Heart right ventricle (tissue), 16 donors: ENCODE data around the gene UCK1. TPM values are rescaled to one million over a fixed set of nuclear protein-coding genes. Genes with fewer than 3 reads are reported as not detected.

Source experiments
- ATAC-seq, 8 donors: fragments of 200-7000 bp; cut with Tn5 transposase; one replicate each; pipeline ENCODE4 v1.9.1; 2020; ENCODE audit warnings: mild to moderate bottlenecking in 8 of 8, moderate library complexity in 8 of 8, moderate number of reproducible peaks in 1 of 8
- DNase-seq, 2 donors: peaks; one replicate each; pipeline ENCODE4 v3.0.0-alpha.2; 2020
- H3K27ac ChIP-seq, 10 donors: fragments of 200-600 bp; sonication (generic) in 2 of 10; one replicate each; pipeline versions ENCODE4 v1.5.0 to v1.8.0; 2020 to 2022; ENCODE audit warnings: mild to moderate bottlenecking in 3 of 10
- H3K27me3 ChIP-seq, 7 donors: fragments of 200-600 bp; one replicate each; pipeline ENCODE4 v1.8.0; 2021 to 2022; ENCODE audit warnings: mild to moderate bottlenecking in 2 of 7
- H3K36me3 ChIP-seq, 9 donors: fragments of 200-600 bp; sonication (generic) in 1 of 9; one replicate each; pipeline versions ENCODE4 v1.5.0 to v1.8.0; 2020 to 2022; ENCODE audit warnings: mild to moderate bottlenecking in 2 of 9
- H3K4me1 ChIP-seq, 9 donors: fragments of 200-600 bp; sonication (generic) in 1 of 9; one replicate each; pipeline versions ENCODE4 v1.5.0 to v1.8.0; 2020 to 2022; ENCODE audit warnings: mild to moderate bottlenecking in 4 of 9
- H3K4me3 ChIP-seq, 10 donors: fragments of 200-600 bp; sonication (generic) in 2 of 10; one replicate each; pipeline versions ENCODE4 v1.5.0 to v1.8.0; 2020 to 2022; ENCODE audit warnings: mild to moderate bottlenecking in 7 of 10, moderate library complexity in 2 of 10
- H3K9me3 ChIP-seq, 11 donors: fragments of 200-600 bp in 10 of 11; sonication (generic) in 2 of 11; one replicate each; pipeline versions ENCODE4 v1.5.0 to v1.8.0; 2013 to 2022; ENCODE audit warnings: mild to moderate bottlenecking in 2 of 11, control low read depth in 1 of 11, moderate library complexity in 1 of 11
- WGBS, 2 donors: extraction: QIAGEN DNeasy Blood & Tissue Kit; methylation state at CpG; one replicate each; pipeline ENCODE4 v1.1.7; 2013; ENCODE audit warnings: inconsistent platforms in 1 of 2; 5-methylcytosine and 5-hydroxymethylcytosine counted together
- intact Hi-C, 10 donors: fragments of 100-400 bp; cut with DNase I; formaldehyde crosslinking; loops; one replicate each; pipeline versions ENCODE4 v1.11.1 to v1.14.2; 2022
- polyA plus RNA-seq, 2 donors: library from polyadenylated mRNA; stranded (reverse); fragments of 200-250 nt; gene quantifications; one replicate each; pipeline ENCODE4 v1.2.3, GENCODE V29; 2013
- total RNA-seq, 10 donors: library from RNA; stranded (reverse); fragmentation: NEBNext Ultra II Directional in 3 of 10; extraction: Animal tissue kit (Norgen Biotek cat#: 25700) in 3 of 10; gene quantifications; one replicate each; pipeline versions ENCODE4 v1.2.1 to v1.2.4, GENCODE V29; 2021 to 2023
- TF ChIP-seq, protein P1 (sequence below), 9 donors: fragments of 200-600 bp; sonication (generic) in 2 of 9; IDR thresholded peaks; one replicate each; pipeline versions ENCODE4 v1.5.0 to v1.8.0; 2021 to 2022; ENCODE audit warnings: antibody characterized with exemption in 9 of 9, mild to moderate bottlenecking in 5 of 9, moderate library complexity in 1 of 9
- donor health status: Arrhythmogenic right ventricular cardiomyopathy.
- donor health status: ischemic (EF 13 %, LVEDD 7.1; RV severe dilation, severe dysfunction).
- donor health status: healthy with polysubstance abuse.
- donor health status: DM: no; HTN: yes; CAD: no.
- donor health status: DM: no; HTN: no; CAD: no.
- donor health status: ischemic (EF 25% LVEDD 6.9; RV normal size, moderate dysfunction).
- donor health status: ischemic (EF 25% LVEDD 5.7; RV mildly dilated, moderate dysfunction).
- donor health status: healthy.
- donor health status: DM: yes; HTN: yes; CAD: no.
- donor health status: Ischemic cardiomyopathy.
- donor health status: ischemic (EF 35%, LVEDD 5.7; RV mildly dilated, moderate dysfunction).
- donor health status: nonischemic (EF 11% LVEDD 7.7; RV severe dilation, severe dysfunction).
- donor health status: DM: yes; HTN: yes; CAD: no.
- donor health status: PGD.
- donor health status: ischemic (EF 29% LVEDD 5.4; RV normal size, mild dysfunction).
- donor health status: nonischemic (EF 23%, LVEDD 6.1; RV moderate dilation, normal function).

The UCK1 gene
- total and polyA plus RNA-seq, 12 donors, result 16.6 to 32.7 (median 22.6) TPM

DNA sequence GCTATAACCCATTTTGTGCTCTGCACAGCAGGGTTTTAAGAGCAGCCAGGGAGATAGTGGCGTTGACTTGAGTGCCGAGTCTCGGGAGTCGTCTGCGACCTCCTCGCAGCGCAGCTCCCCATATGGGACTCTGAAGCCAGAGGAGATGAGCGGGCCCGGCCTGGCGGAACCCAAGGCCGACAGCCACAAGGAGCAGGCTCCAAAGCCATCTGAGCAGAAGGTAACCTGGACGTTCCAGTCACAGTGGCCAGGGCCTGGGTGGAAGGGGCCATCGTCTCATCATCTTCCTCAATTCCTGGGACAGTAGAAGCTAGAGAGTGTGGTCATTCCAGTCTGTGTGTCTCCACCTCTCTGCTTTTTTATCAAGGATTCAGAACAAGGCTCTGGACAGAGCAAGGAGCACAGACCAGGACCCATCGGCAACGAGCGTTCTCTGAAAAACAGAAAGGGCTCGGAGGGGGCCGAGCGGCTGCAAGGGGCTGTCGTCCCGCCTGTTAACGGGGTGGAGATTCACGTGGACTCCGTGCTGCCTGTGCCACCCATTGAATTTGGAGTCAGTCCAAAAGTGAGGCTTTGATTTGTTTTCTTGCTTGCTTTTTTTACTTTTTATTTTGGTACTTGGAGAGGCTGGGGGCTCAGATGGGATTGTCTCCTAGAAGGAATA lies 48.6 kb downstream of the UCK1 start:
- Histone ChIP-seq H3K27me3 (no peaks in the 10 kb centered on the region), H3K36me3 (peaks cover 0 to 100% (median 79%) of the 10 kb centered on the region in 9 donors), H3K4me1 (peaks cover 2 to 67% (median 29%) of the 10 kb centered on the region in 9 donors), H3K9me3 (no peaks in the 10 kb centered on the region), H3K27ac (peak overlapping the region in 9 of 10 donors; percentile 15 to 88 (median 80)), H3K4me3 (no peak overlapping the region)
- TF ChIP-seq, protein P1, sequence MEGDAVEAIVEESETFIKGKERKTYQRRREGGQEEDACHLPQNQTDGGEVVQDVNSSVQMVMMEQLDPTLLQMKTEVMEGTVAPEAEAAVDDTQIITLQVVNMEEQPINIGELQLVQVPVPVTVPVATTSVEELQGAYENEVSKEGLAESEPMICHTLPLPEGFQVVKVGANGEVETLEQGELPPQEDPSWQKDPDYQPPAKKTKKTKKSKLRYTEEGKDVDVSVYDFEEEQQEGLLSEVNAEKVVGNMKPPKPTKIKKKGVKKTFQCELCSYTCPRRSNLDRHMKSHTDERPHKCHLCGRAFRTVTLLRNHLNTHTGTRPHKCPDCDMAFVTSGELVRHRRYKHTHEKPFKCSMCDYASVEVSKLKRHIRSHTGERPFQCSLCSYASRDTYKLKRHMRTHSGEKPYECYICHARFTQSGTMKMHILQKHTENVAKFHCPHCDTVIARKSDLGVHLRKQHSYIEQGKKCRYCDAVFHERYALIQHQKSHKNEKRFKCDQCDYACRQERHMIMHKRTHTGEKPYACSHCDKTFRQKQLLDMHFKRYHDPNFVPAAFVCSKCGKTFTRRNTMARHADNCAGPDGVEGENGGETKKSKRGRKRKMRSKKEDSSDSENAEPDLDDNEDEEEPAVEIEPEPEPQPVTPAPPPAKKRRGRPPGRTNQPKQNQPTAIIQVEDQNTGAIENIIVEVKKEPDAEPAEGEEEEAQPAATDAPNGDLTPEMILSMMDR (IDR thresholded peaks at IDR 0.05), result no peak
- ATAC-seq, result no peak
- DNase-seq, result no peak
- 73 to 79% methylated on average over 24 of the region's 24 CpGs for WGBS, 2 donors
- intact Hi-C loops, result loop anchor here in 2 of 10 donors (5.0 kb wide), 2 partner anchors 90 to 110 kb away; partner anchors contain the start of gene PRRC2B (in 1 of the 2)

GRCh38 chr9:131481441-131482342 lies 49.4 kb downstream of the UCK1 start:
- Histone ChIP-seq H3K36me3 (peaks cover 0 to 100% (median 82%) of the 10 kb centered on the region in 9 donors), H3K4me3 (no peak overlapping the region), H3K9me3 (no peaks in the 10 kb centered on the region), H3K27me3 (no peaks in the 10 kb centered on the region), H3K27ac (peak overlapping the region in 9 of 10 donors; percentile 13 to 88 (median 79)), H3K4me1 (peaks cover 2 to 71% (median 37%) of the 10 kb centered on the region in 9 donors)
- TF ChIP-seq, protein P1 (IDR thresholded peaks at IDR 0.05), result no peak
- DNase-seq (peak in 1 of 2 donors; percentile 44), ATAC-seq (peak in 6 of 8 donors; percentile 5 to 47 (median 25))
- 59 to 71% methylated on average over 19 of the region's 19 CpGs for WGBS, 2 donors
- intact Hi-C loops, result loop anchor here in 2 of 10 donors (5.0 kb wide), 2 partner anchors 89 to 109 kb away; partner anchors contain the start of gene PRRC2B (in 1 of the 2)

- intact Hi-C loops, result loop anchor here in 2 of 10 donors (5.0 kb wide), 2 partner anchors 88 to 108 kb away; partner anchors contain the start of gene PRRC2B (in 1 of the 2)
- no peak for ATAC-seq
- 89 to 94% methylated on average over 1 of the region's 1 CpG for WGBS, 2 donors
These were observed 50.8 kb downstream of the UCK1 start for GRCh38 chr9:131480258-131480657.

More at GRCh38 chr9:131480258-131480657, 50.8 kb downstream of the UCK1 start:
- Histone ChIP-seq H3K4me1 (peaks cover 2 to 69% (median 34%) of the 10 kb centered on the region in 9 donors), H3K27me3 (no peaks in the 10 kb centered on the region), H3K4me3 (no peak overlapping the region), H3K9me3 (no peaks in the 10 kb centered on the region), H3K36me3 (peaks cover 0 to 100% (median 81%) of the 10 kb centered on the region in 9 donors), H3K27ac (no peak overlapping the region)
- DNase-seq, result no peak
- TF ChIP-seq, protein P1 (IDR thresholded peaks at IDR 0.05), result no peak
